OCI-LY3 (cell line): ENCODE measurements around the gene GRIN3A.

Experiments used
- EZH2phosphoT487 ChIP-seq: fragments of 200-600 bp; shearing (Covaris generic); IDR thresholded peaks from 2 replicates; pipeline ENCODE4 v1.6.1; 2018; ENCODE audit warnings: antibody characterized with exemption, mixed run types, low read depth
- TF ChIP-seq, protein P1 (sequence below): fragments of 200-600, 300-600 bp; sonication (generic); IDR thresholded peaks from 2 replicates; pipeline ENCODE4 v1.5.1; 2014; ENCODE audit warnings: antibody characterized with exemption, low read length, low read depth

DNA sequence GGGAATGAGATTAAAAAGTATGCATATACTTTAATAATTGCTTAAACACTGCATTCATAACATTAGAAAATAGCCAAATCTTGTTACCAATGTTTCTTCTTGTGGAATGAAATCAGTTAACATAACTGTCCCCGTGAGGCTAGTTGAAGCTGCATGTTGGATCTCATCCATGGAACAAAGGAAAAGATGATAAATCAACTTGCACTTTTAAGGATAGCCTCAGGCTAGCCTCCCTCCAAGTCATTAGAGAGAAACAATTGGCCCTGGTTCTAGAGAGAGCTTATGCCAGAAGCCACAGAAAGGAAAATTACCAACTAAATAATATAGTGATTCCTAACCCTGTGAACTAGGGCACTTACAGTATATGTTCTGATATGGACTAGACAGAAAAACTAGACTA lies 66.9 kb downstream of the GRIN3A start:
- TF ChIP-seq, protein P1, sequence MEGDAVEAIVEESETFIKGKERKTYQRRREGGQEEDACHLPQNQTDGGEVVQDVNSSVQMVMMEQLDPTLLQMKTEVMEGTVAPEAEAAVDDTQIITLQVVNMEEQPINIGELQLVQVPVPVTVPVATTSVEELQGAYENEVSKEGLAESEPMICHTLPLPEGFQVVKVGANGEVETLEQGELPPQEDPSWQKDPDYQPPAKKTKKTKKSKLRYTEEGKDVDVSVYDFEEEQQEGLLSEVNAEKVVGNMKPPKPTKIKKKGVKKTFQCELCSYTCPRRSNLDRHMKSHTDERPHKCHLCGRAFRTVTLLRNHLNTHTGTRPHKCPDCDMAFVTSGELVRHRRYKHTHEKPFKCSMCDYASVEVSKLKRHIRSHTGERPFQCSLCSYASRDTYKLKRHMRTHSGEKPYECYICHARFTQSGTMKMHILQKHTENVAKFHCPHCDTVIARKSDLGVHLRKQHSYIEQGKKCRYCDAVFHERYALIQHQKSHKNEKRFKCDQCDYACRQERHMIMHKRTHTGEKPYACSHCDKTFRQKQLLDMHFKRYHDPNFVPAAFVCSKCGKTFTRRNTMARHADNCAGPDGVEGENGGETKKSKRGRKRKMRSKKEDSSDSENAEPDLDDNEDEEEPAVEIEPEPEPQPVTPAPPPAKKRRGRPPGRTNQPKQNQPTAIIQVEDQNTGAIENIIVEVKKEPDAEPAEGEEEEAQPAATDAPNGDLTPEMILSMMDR, result no peak
- TF ChIP-seq EZH2phosphoT487, result no peak
